Omental fat pad (tissue), 4 donors: ENCODE results near the gene CALML5. TPM values are rescaled to one million over a fixed set of nuclear protein-coding genes. Genes with fewer than 3 reads are reported as not detected.

Experiments used
- ATAC-seq: fragments of 150-250 bp; one replicate; pipeline ENCODE4 v1.9.1; 2016; ENCODE audit warnings: mild to moderate bottlenecking, moderate library complexity; ENCODE audit not compliant: low FRiP score
- DNase-seq: peaks from one replicate; pipeline ENCODE4 v3.0.0-alpha.2; 2019; ENCODE audit warnings: low spot score
- CTCF ChIP-seq, 3 donors: fragments of 450-650 bp; IDR thresholded peaks; one replicate each; pipeline ENCODE4 v1.5.1; 2016 to 2017; ENCODE audit warnings: antibody characterized with exemption in 3 of 3, mild to moderate bottlenecking in 3 of 3, moderate library complexity in 2 of 3
- total RNA-seq, 4 donors: library from RNA; depleted of rRNA; stranded (reverse); fragments of >200 nt; gene quantifications; one replicate each; pipeline ENCODE4 v1.1.0, GENCODE V29; 2016

The CALML5 gene
- total RNA-seq, 4 donors from 2014 or later: not detected

DNA sequence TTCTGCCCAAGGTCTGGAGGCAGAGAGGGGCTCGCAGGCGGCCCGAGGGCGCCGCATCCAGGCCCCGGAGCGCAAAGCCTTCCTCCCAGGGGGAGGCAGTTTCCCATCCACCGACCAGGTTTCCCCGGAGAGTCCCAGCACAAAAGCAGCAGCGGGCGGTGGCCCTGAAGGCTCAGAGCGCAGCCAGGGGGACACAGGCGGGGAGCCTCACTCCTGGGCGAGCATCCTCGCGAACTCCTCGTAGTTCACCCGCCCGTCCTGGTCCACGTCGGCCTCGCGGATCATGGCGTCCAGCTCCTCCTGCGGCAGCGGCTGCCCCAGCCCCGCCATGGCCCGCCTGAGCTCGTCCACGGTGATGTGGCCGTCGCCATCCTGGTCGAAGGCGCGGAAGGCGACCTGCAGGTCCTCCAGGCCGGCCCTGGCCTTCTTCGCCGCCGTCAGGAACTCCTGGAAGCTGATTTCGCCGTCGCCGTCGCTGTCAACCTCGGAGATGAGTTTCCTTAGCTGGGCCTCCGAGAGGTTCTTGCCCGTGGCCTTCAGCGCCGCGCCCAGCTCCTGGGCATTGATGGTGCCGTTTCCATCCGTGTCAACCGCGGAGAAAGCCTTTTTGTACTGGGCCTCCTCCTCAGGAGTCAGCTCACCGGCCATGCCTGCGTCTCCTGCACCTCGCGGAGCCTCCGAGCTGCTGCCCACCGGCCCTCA lies 428 bp downstream of the CALML5 start:
- no peak for TF ChIP-seq CTCF (IDR thresholded peaks at IDR 0.05)
- ATAC-seq: no peak
- DNase-seq: no peak

- TF ChIP-seq CTCF (IDR thresholded peaks at IDR 0.05): no peak
- DNase-seq: no peak
- no peak for ATAC-seq
Measured at GRCh38 chr10:5497948-5498730, 1.2 kb downstream of the CALML5 start.

DNA sequence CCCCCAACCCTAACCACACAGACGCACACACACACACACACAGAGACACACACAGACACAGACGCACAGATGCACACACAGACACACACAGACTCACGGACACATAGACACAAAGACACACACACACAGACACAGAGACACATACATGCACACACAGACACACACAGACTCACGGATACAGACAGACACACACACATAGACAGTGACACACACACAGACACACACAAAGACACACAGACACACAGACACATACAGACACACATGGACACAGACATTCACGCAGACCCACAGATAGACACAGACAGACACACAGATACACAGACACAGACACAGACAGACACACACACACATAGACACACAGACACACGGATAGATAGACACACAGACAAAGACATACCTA lies 2.1 kb downstream of the CALML5 start:
- no peak for DNase-seq
- ATAC-seq: no peak
- no peak for TF ChIP-seq CTCF (IDR thresholded peaks at IDR 0.05)

GRCh38 chr10:5496261-5497250 lies 2.8 kb downstream of the CALML5 start:
- no peak for ATAC-seq
- no peak for DNase-seq
- no peak for TF ChIP-seq CTCF (IDR thresholded peaks at IDR 0.05)

- DNase-seq (no peak), ATAC-seq (no peak)
- no peak for TF ChIP-seq CTCF (IDR thresholded peaks at IDR 0.05)
Measured at GRCh38 chr10:5494611-5495010, 4.8 kb downstream of the CALML5 start.

DNA sequence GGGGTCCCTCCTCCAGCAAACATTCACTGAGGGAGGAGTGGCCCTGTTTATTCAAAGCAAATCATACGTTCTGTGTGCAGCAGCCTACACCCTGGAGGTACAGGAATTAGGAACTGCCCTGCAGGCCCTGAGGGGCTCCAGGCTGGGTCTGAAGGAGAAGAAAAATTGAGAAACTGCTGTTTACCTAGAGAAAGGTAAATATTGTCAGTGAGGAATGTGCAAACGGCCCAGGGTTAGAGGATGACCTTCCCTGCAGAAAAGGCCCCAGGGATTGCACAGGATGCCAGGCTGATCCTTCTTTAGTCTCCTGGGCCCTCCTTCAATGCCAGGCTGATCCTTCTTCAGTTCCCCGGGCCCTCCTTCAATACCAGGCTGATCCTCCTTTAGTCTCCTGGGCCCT lies 5.7 kb downstream of the CALML5 start:
- no peak for DNase-seq
- TF ChIP-seq CTCF (IDR thresholded peaks at IDR 0.05): no peak

More for the DNA sequence above, 5.7 kb downstream of the CALML5 start:
- no peak for ATAC-seq
